GM21367 (cell line): Measurements from ENCODE around the gene CDH8.

Experiments
- ATAC-seq: cut with Tn5 transposase; IDR thresholded peaks from one replicate; pipeline ENCODE4 v1.9.1; 2021; ENCODE audit not compliant: unreplicated experiment

The CDH8 gene

DNA sequence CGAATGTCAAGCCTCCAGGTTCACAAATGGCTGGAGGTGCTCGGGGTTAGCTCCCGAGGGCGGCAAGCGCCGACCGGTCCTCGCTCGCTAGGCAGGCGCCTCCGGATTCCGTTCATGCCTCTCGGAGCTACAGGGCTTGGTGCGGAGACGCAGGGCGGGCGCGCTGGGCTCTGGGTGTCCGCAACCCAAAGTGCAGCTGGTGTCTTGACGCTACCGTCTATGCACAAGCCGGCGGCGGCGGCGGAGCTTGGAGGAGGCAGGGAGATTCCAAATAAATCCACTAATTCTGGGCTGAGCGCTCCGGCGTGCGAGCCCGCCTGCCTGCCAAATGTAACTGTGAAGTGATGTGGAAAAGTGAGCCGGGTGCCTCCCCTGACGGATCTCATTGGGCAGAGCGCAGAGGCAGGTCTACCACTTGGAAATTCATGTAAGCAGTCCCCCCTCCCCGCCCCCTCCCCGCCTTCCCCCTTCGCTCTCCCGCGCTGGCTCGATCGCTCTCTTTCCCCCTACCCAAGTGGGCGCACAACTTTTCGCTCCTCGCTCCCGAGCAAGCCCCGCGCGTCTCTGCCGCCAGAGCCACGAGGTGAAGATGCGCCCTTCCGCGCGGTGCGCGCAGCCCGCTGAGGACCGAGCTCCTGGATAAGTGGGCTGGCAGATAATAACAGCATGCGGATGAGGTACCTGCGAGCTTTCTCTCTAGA lies at the start of gene CDH8:
Gene CDH8 (minus strand): TSS at position 338 of the 701 bp plus-strand sequence. CDS start 15,035 bp downstream, outside the sequence.
- no peak for ATAC-seq

DNA sequence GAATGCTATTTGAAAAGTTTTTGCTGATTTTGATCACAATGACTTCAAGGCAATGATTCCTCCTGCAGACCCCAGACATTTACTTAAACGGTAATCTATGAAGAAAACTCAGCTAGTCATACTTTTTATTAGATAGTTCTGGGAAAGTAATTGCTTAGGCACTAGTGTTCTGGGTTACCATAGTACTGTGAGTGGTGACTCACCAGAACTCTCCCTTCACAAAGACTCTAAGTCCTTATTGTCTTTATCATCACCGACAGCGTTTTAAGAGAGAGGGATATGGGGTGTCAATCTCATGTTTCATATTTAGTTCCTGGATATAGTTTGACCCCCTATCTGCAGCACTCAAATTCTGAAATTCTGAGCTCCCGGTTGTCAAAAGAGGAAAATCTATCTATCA lies 43.0 kb upstream of the CDH8 start:
- no peak for ATAC-seq

- ATAC-seq, result no peak
These were observed 41.8 kb upstream of the CDH8 start for GRCh38 chr16:62077998-62078397.

DNA sequence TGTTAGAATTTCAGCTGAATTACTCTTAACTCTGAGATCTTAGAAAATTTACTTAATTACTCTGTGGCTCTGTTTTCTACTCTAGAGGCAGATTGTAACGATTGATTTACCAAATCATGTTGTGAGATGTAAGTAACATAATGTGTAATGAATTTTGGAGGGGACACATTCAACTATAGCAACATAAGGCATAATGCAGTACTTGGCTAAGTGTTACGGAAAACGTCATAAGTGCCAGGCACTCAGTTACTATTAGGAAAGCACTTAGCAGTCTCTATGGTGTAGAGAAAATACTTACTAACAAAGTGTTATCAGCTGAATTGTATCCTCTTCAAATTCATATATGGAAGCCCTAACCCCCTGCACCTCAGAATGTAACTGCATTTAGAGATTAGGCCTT lies 40.6 kb upstream of the CDH8 start:
- no peak for ATAC-seq

DNA sequence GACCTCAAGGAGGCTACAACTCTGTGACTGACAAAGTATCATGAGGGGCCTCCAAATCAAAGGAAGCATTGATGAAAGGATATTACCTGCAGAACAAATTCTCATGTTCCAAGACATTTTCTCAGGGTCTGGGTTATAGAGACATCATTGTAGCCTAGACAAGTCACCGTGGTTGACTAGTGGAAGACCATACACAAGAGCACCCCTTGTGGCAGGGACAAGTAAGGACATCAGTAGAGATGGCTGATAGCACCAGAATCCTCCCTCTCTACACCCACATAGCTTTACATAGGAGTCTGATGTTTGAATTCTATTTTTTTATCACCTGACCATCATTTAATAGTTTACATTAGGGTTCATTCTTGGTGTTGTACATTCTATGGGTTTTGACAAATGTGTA lies 32.5 kb upstream of the CDH8 start:
- no peak for ATAC-seq

- ATAC-seq, result no peak
These were observed 31.7 kb upstream of the CDH8 start for GRCh38 chr16:62067981-62068380.

DNA sequence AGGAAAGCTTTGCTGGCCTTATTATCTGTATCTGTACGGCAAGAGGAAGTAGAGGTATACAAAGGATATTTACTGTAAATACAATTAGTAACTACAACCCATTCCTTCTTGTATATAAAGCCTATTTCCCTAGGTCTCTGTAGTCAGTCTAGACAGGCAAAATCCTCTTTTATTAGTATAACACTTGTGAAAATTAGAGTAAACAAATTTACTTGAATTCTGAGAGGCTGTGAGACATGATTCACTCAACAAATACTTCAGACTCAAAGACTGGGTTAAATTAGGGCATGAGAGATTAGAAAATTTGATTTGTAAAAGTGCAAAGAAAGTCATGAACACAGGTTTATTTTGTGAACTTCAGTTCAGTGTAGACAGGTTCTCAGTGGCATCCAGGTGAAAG lies 30.9 kb upstream of the CDH8 start:
- no peak for ATAC-seq

DNA sequence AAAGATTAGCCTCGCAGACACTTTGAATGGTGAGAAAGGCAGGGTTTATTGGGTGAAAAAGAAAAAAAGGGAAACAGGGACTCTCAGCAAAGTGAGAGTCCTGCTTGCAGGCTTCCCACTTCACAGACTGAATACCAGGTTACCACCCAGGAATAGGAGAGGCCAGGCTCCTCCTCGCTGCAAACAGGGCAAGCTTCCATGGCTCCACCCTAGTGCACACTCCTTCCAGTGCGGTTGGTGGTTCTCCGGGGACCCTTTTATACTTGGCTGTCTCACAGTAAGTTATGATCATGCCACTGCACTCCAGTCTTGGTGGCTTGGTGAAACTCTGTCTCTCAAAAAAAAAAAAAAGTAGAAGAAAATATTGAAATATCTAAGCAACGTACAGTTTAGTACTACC lies 30.5 kb upstream of the CDH8 start:
- no peak for ATAC-seq

DNA sequence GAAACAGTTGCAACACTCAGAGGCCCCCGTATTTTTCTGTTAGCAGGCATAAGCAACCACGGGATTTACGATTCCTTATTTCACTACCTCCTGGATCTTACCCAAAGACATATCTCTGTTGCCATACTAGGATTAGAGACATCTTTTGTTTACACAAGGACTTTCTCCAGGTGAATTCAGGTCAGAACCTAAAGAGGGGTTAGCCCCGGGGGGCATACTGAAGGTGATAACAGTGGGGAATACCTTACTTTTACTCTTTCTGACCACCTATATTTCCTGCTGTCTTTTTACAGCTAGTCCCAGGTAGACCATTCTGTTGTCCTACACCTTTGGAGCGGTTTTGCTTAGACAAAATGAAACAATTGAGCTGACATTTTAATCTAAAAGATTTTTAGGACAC lies 27.9 kb upstream of the CDH8 start:
- ATAC-seq, result no peak

DNA sequence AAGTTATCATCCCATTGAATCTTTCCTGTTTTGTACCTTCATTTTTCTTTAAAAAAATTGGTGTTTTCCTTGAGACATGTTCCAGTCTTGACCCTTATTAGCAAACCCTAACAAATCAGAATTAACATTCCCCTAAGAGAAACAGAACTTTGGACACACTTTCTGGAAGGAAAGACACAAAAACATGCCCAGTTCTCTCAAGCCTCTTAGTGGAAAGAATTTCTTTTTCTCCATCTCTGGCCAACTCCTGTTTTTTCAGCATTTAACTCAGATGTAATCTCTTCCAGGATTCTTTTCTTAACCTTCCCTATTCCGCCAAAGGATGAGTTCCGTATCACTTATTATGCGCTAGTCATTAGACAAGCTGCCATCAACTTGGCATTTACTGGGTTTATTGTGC lies 23.9 kb upstream of the CDH8 start:
- no peak for ATAC-seq

- no peak for ATAC-seq
These were observed 23.3 kb upstream of the CDH8 start for GRCh38 chr16:62059527-62059926.

- no peak for ATAC-seq
These were observed 22.2 kb upstream of the CDH8 start for GRCh38 chr16:62058412-62058811.

GRCh38 chr16:62051942-62052341 lies 15.7 kb upstream of the CDH8 start:
- no peak for ATAC-seq

GRCh38 chr16:62050793-62051192 lies 14.6 kb upstream of the CDH8 start:
- ATAC-seq, result no peak

- no peak for ATAC-seq
These were observed 10.6 kb upstream of the CDH8 start for GRCh38 chr16:62046801-62047200.

GRCh38 chr16:62041401-62041800 lies 5.2 kb upstream of the CDH8 start:
- ATAC-seq, result no peak

- ATAC-seq, result no peak
These were observed 2.4 kb upstream of the CDH8 start for GRCh38 chr16:62038646-62039045.

GRCh38 chr16:62038225-62038624 lies 2.0 kb upstream of the CDH8 start:
- ATAC-seq, result no peak

GRCh38 chr16:62036802-62037135 lies 531 bp upstream of the CDH8 start:
- no peak for ATAC-seq

DNA sequence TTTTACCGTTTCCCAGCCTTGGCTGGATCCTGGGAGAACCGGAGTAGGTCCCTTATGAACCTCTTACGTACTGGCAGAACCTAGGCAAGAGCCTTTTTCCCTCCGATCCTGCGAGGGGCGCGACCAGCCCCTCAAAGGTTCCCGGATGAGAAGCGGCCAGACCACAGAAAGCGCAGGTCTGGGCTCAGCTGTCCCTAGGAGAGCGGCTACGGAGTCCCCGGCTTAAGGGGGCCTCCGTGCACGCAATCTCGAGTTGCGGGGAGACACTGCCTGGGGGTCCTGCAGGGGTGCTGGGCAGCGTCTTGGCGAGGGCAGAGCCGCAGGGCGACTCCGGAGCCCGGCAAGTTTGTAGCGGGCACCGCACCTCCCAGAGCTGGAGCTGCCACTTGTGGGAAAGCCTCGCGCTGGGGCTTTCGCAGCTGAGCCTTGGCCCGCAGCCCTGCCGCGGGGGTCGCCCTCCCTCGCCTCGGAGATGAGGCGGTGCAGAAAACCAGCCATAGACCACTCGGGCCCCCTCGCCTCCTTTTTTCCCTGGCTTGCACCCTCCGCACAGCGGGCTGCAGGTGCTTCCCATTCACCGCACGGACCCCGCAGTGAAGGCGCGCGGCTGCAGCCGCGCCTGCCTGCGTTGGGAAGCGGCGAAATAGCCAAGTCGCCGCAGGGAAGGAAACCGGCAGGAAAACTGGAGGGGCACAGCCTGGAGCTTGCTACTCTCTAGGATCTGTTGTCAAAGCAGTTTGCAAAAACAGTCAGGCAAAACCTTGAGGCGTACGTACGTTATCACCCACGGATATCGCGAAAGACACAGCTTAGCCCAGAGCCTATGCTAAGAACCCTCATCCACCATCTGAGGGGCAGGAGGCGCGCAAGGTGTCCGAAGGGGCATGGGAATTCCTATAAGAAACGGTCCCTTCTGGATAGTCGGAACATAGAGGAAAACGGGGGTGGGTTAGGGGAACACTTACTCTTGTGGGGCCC lies 834 bp downstream of the CDH8 start:
- no peak for ATAC-seq

DNA sequence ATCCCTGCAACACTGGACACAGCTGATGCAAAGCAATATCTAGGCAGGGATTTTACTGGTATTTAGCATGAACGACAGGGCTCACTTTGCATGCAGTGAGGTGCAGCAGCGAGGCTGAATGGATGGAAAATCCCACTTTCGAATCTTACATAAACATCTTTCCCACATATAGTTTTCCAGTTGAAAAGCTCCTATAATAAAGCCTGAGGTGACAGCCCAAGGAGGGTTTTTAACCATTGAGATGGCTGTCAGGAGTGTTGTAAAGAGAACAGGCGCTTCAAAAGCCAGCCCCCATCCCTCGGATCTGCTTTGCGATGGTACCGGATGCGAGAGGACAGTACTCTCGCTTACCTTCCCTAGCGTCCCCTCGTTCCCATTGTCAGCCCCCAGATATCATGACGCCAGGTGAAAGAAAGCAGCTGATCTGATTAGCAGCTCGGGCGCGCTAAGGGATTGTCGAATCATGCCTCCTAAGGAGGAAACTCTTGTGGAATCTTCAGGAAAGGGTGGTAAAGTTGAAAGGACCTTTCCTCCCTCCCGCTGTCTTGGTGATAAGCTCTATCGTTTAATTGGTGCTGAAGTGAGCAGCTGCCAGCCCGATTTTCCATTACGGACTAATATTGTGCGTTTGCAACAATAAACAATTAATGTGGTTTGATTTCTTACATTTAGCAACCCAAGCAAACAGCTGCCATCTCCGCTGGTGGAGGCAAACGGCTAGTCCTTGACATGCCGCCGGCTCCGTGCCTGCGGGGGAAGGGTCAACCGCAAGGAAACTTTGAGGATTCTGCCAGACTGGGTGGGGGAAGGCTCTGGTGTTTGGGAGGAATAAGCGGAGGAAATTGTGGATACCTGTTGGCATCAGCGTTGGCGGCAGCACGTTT lies 1.8 kb downstream of the CDH8 start:
- ATAC-seq, result no peak
